Heart right ventricle (tissue), 16 donors: ENCODE data around the gene OGFOD3. TPM values are rescaled to one million over a fixed set of nuclear protein-coding genes. Genes with fewer than 3 reads are reported as not detected.

Experiments
- ATAC-seq, 8 donors: fragments of 200-7000 bp; cut with Tn5 transposase; one replicate each; pipeline ENCODE4 v1.9.1; 2020; ENCODE audit warnings: mild to moderate bottlenecking in 8 of 8, moderate library complexity in 8 of 8, moderate number of reproducible peaks in 1 of 8
- DNase-seq, 2 donors: peaks; one replicate each; pipeline ENCODE4 v3.0.0-alpha.2; 2020
- H3K27ac ChIP-seq, 10 donors: fragments of 200-600 bp; sonication (generic) in 2 of 10; one replicate each; pipeline versions ENCODE4 v1.5.0 to v1.8.0; 2020 to 2022; ENCODE audit warnings: mild to moderate bottlenecking in 3 of 10
- H3K27me3 ChIP-seq, 7 donors: fragments of 200-600 bp; one replicate each; pipeline ENCODE4 v1.8.0; 2021 to 2022; ENCODE audit warnings: mild to moderate bottlenecking in 2 of 7
- H3K36me3 ChIP-seq, 9 donors: fragments of 200-600 bp; sonication (generic) in 1 of 9; one replicate each; pipeline versions ENCODE4 v1.5.0 to v1.8.0; 2020 to 2022; ENCODE audit warnings: mild to moderate bottlenecking in 2 of 9
- H3K4me1 ChIP-seq, 9 donors: fragments of 200-600 bp; sonication (generic) in 1 of 9; one replicate each; pipeline versions ENCODE4 v1.5.0 to v1.8.0; 2020 to 2022; ENCODE audit warnings: mild to moderate bottlenecking in 4 of 9
- H3K4me3 ChIP-seq, 10 donors: fragments of 200-600 bp; sonication (generic) in 2 of 10; one replicate each; pipeline versions ENCODE4 v1.5.0 to v1.8.0; 2020 to 2022; ENCODE audit warnings: mild to moderate bottlenecking in 7 of 10, moderate library complexity in 2 of 10
- H3K9me3 ChIP-seq, 11 donors: fragments of 200-600 bp in 10 of 11; sonication (generic) in 2 of 11; one replicate each; pipeline versions ENCODE4 v1.5.0 to v1.8.0; 2013 to 2022; ENCODE audit warnings: mild to moderate bottlenecking in 2 of 11, control low read depth in 1 of 11, moderate library complexity in 1 of 11
- WGBS, 2 donors: extraction: QIAGEN DNeasy Blood & Tissue Kit; methylation state at CpG; one replicate each; pipeline ENCODE4 v1.1.7; 2013; ENCODE audit warnings: inconsistent platforms in 1 of 2; 5-methylcytosine and 5-hydroxymethylcytosine counted together
- intact Hi-C, 10 donors: fragments of 100-400 bp; cut with DNase I; formaldehyde crosslinking; loops; one replicate each; pipeline versions ENCODE4 v1.11.1 to v1.14.2; 2022
- polyA plus RNA-seq, 2 donors: library from polyadenylated mRNA; stranded (reverse); fragments of 200-250 nt; gene quantifications; one replicate each; pipeline ENCODE4 v1.2.3, GENCODE V29; 2013
- total RNA-seq, 10 donors: library from RNA; stranded (reverse); fragmentation: NEBNext Ultra II Directional in 3 of 10; extraction: Animal tissue kit (Norgen Biotek cat#: 25700) in 3 of 10; gene quantifications; one replicate each; pipeline versions ENCODE4 v1.2.1 to v1.2.4, GENCODE V29; 2021 to 2023
- TF ChIP-seq, protein P1 (sequence below), 9 donors: fragments of 200-600 bp; sonication (generic) in 2 of 9; IDR thresholded peaks; one replicate each; pipeline versions ENCODE4 v1.5.0 to v1.8.0; 2021 to 2022; ENCODE audit warnings: antibody characterized with exemption in 9 of 9, mild to moderate bottlenecking in 5 of 9, moderate library complexity in 1 of 9
- donor health status: Arrhythmogenic right ventricular cardiomyopathy.
- donor health status: ischemic (EF 13 %, LVEDD 7.1; RV severe dilation, severe dysfunction).
- donor health status: healthy with polysubstance abuse.
- donor health status: DM: no; HTN: yes; CAD: no.
- donor health status: DM: no; HTN: no; CAD: no.
- donor health status: ischemic (EF 25% LVEDD 6.9; RV normal size, moderate dysfunction).
- donor health status: ischemic (EF 25% LVEDD 5.7; RV mildly dilated, moderate dysfunction).
- donor health status: healthy.
- donor health status: DM: yes; HTN: yes; CAD: no.
- donor health status: Ischemic cardiomyopathy.
- donor health status: ischemic (EF 35%, LVEDD 5.7; RV mildly dilated, moderate dysfunction).
- donor health status: nonischemic (EF 11% LVEDD 7.7; RV severe dilation, severe dysfunction).
- donor health status: DM: yes; HTN: yes; CAD: no.
- donor health status: PGD.
- donor health status: ischemic (EF 29% LVEDD 5.4; RV normal size, mild dysfunction).
- donor health status: nonischemic (EF 23%, LVEDD 6.1; RV moderate dilation, normal function).

Gene OGFOD3
- total and polyA plus RNA-seq, 12 donors: 23.3 to 39.4 (median 30.8) TPM

DNA sequence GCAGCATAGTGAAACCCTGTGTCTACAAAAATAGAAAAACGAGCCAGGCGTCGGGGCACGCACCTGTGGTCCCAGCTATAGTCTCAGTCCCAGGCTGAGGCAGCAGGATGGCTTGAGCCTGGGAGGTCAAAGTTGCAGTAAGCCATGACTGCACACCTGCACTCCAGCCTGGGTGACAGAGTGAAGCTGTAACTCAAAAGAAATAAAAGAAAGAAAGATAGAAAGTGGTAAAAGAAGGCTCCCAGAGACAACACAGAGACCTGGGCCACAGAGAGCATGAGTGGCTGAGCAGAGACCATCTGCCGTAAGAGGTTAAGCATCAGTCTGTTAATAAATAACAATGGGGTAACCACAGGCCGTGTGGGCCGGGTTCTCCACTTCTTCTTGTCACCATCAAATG lies 15.5 kb downstream of the OGFOD3 start:
- DNase-seq (no peak), ATAC-seq (no peak)
- 94 to 95% methylated on average over 7 of the region's 7 CpGs for WGBS, 2 donors
- TF ChIP-seq, protein P1, sequence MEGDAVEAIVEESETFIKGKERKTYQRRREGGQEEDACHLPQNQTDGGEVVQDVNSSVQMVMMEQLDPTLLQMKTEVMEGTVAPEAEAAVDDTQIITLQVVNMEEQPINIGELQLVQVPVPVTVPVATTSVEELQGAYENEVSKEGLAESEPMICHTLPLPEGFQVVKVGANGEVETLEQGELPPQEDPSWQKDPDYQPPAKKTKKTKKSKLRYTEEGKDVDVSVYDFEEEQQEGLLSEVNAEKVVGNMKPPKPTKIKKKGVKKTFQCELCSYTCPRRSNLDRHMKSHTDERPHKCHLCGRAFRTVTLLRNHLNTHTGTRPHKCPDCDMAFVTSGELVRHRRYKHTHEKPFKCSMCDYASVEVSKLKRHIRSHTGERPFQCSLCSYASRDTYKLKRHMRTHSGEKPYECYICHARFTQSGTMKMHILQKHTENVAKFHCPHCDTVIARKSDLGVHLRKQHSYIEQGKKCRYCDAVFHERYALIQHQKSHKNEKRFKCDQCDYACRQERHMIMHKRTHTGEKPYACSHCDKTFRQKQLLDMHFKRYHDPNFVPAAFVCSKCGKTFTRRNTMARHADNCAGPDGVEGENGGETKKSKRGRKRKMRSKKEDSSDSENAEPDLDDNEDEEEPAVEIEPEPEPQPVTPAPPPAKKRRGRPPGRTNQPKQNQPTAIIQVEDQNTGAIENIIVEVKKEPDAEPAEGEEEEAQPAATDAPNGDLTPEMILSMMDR (IDR thresholded peaks at IDR 0.05): no peak
- Histone ChIP-seq H3K4me1 (peaks cover 0 to 40% (median 11%) of the 10 kb centered on the region in 9 donors), H3K27ac (no peak overlapping the region), H3K27me3 (no peaks in the 10 kb centered on the region), H3K36me3 (peaks cover 0 to 48% (median 0%) of the 10 kb centered on the region in 9 donors), H3K4me3 (no peak overlapping the region), H3K9me3 (no peaks in the 10 kb centered on the region)
- intact Hi-C loops: no loop called here

DNA sequence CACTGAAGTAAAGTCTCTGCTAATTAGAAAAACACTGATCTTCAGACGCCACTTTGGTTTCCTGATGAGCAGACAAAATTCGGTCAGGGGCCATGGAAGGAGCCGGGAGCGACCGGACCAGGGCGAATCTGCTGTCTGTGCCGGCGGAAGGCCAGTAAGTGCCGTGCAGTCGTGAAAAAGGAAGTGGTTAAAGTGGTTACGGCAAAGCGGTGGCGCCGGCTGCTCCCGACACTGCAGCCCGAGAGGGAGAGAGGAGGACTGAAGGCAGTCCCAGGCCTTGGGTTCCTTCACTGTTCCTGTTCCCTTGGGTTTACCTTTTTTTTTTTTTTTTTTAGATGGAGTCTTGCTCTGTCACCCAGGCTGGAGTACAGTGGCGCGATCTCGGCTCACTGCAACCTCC lies 17.6 kb downstream of the OGFOD3 start:
- Histone ChIP-seq H3K27ac (peak overlapping the region in 1 of 10 donors; percentile 75), H3K27me3 (no peaks in the 10 kb centered on the region), H3K4me3 (peak overlapping the region in 1 of 10 donors; percentile 26), H3K4me1 (peaks cover 0 to 35% (median 0%) of the 10 kb centered on the region in 9 donors), H3K36me3 (peaks cover 0 to 46% (median 0%) of the 10 kb centered on the region in 9 donors), H3K9me3 (no peaks in the 10 kb centered on the region)
- intact Hi-C loops: no loop called here
- WGBS, 2 donors: 91 to 93% methylated on average over 17 to 19 of the region's 19 CpGs
- TF ChIP-seq, protein P1 (IDR thresholded peaks at IDR 0.05): no peak
- ATAC-seq (peak in 4 of 8 donors; percentile 21 to 66 (median 54)), DNase-seq (peak in 1 of 2 donors; percentile 47)

DNA sequence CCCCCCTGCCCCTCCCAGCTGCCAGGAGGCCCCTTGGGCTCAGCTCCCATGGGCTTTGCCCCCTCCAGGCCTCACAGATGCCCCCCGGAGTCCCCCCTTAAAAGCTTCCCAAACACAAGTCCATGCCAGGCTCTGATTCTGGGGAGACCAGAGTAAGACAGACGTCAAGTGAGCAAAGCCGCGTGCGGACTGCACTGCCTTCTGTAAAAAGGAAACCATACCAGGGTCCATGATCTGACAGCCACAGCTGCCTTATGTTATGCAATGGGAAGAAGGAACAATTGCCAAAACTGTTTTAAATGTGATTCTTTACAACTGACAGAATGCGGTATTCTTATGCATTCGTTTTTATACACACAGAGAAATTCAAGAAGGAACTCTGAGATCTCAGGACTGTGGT lies 18.2 kb downstream of the OGFOD3 start:
- peak overlapping the region in 1 of 10 donors; percentile 26 for H3K4me3 ChIP-seq
- H3K27me3 ChIP-seq: no peaks in the 10 kb centered on the region
- 75 to 83% methylated on average over 7 of the region's 7 CpGs for WGBS, 2 donors
- TF ChIP-seq, protein P1 (IDR thresholded peaks at IDR 0.05): no peak
- H3K27ac ChIP-seq: peak overlapping the region in 2 of 10 donors; percentile 26 to 75
- ATAC-seq (no peak), DNase-seq (no peak)
- H3K4me1 ChIP-seq: peaks cover 0 to 35% (median 0%) of the 10 kb centered on the region in 9 donors
- H3K36me3 ChIP-seq: peaks cover 0 to 48% (median 0%) of the 10 kb centered on the region in 9 donors
- intact Hi-C loops: no loop called here
- no peaks in the 10 kb centered on the region for H3K9me3 ChIP-seq

DNA sequence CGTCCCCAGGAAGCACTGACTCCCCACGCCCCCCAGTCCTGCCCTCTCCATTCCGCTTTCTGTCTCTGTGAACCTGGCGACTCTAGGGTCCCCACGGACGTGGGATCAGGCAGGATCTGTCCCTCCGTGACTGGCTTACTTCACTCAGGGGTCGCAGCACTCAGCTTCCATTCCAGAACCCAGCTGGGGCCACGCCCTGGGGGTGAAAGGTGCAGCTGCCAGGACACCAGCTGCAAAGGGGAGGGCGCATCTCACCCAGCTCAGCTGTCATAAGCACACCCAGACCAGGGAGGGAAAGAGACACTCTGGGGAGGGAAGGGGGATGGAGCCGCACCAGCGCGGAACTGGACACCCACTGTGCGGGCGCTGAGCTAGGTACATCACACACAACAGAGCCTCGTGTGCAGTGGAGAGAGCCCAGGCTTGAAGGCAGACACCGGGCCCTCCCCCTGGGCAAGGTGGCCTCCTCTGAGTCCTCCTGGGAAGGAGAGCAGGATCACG lies 18.7 kb downstream of the OGFOD3 start:
- WGBS, 2 donors: 89 to 92% methylated on average over 18 of the region's 18 CpGs
- no peak for DNase-seq
- H3K4me3 ChIP-seq: no peak overlapping the region
- peak overlapping the region in 3 of 10 donors; percentile 22 to 75 (median 51) for H3K27ac ChIP-seq
- ATAC-seq: peak in 1 of 8 donors; percentile 10
- TF ChIP-seq, protein P1 (IDR thresholded peaks at IDR 0.05): no peak
- H3K27me3 ChIP-seq: no peaks in the 10 kb centered on the region
- H3K9me3 ChIP-seq: no peaks in the 10 kb centered on the region
- H3K36me3 ChIP-seq: peaks cover 0 to 48% (median 0%) of the 10 kb centered on the region in 9 donors
- H3K4me1 ChIP-seq: peaks cover 0 to 35% (median 0%) of the 10 kb centered on the region in 9 donors
- intact Hi-C loops: loop anchor here in 1 of 10 donors (5.0 kb wide), 1 partner anchor 42 kb away; the partner anchor contains the start of gene TEX19
